Glomerular visceral epithelial cell (primary cell): Measurements from ENCODE around the gene HEG1.
"Not testable (repeated sequence)": the region's sequence is repeated elsewhere in the genome, so short reads cannot be mapped to it uniquely, and the experiment has no call there.

Experiments
- DNase-seq: peaks from one replicate; pipeline ENCODE4 v3.0.0-alpha.2; 2016; ENCODE audit errors: extremely low spot score

The HEG1 gene

GRCh38 chr3:125055913-125056745 is at the start of gene HEG1:
HEG1 (minus strand) TSS chr3:125055997; CDS start chr3:125055890, 107 bp downstream.
- peak; percentile 86 for DNase-seq

GRCh38 chr3:125105116-125105515 is 49.3 kb upstream of the HEG1 start:
- DNase-seq = no peak

- DNase-seq = no peak
Observed at GRCh38 chr3:125104639-125105038, 48.8 kb upstream of the HEG1 start.

GRCh38 chr3:125103406-125103805 is 47.6 kb upstream of the HEG1 start:
- DNase-seq = no peak

GRCh38 chr3:125102470-125102869 is 46.7 kb upstream of the HEG1 start:
- DNase-seq = no peak

- no peak for DNase-seq
Observed at GRCh38 chr3:125098611-125099291, 43.0 kb upstream of the HEG1 start.

GRCh38 chr3:125090649-125091048 is 34.9 kb upstream of the HEG1 start:
- DNase-seq = no peak

GRCh38 chr3:125087768-125088391 is 32.1 kb upstream of the HEG1 start:
- no peak for DNase-seq

GRCh38 chr3:125085166-125085565 is 29.4 kb upstream of the HEG1 start:
- DNase-seq = no peak

- no peak for DNase-seq
Observed at GRCh38 chr3:125083776-125084175, 28.0 kb upstream of the HEG1 start.

- DNase-seq = not testable (repeated sequence)
Observed at GRCh38 chr3:125082339-125082738, 26.5 kb upstream of the HEG1 start.

GRCh38 chr3:125080077-125080476 is 24.3 kb upstream of the HEG1 start:
- DNase-seq = no peak

- DNase-seq = no peak
Observed at GRCh38 chr3:125079675-125080045, 23.9 kb upstream of the HEG1 start.

GRCh38 chr3:125078951-125079674 is 23.3 kb upstream of the HEG1 start:
- no peak for DNase-seq

GRCh38 chr3:125077864-125078263 is 22.1 kb upstream of the HEG1 start:
- no peak for DNase-seq

GRCh38 chr3:125076464-125076863 is 20.7 kb upstream of the HEG1 start:
- no peak for DNase-seq

GRCh38 chr3:125075738-125076137 is 19.9 kb upstream of the HEG1 start:
- DNase-seq = no peak

GRCh38 chr3:125073390-125073905 is 17.7 kb upstream of the HEG1 start:
- DNase-seq = no peak

- no peak for DNase-seq
Observed at GRCh38 chr3:125072749-125073389, 17.1 kb upstream of the HEG1 start.

GRCh38 chr3:125072301-125072700 is 16.5 kb upstream of the HEG1 start:
- DNase-seq = no peak

GRCh38 chr3:125069968-125070745 is 14.4 kb upstream of the HEG1 start:
- DNase-seq = no peak
